Lower leg skin (tissue), 4 donors: ENCODE measurements around the gene CNTLN. TPM values are rescaled to one million over a fixed set of nuclear protein-coding genes. Genes with fewer than 3 reads are reported as not detected.
"Not testable (repeated sequence)": the region's sequence is repeated elsewhere in the genome, so short reads cannot be mapped to it uniquely, and the experiment has no call there.

Source experiments
- DNase-seq, 2 donors: peaks; one replicate each; pipeline ENCODE4 v3.0.0-alpha.2; 2019; ENCODE audit warnings: low spot score in 2 of 2
- H3K4me3 ChIP-seq: fragments of 200-600 bp; sonication (generic); 2 replicates; pipeline ENCODE4 v1.5.1; 2017; ENCODE audit warnings: mild to moderate bottlenecking, low read depth; ENCODE audit not compliant: poor library complexity, severe bottlenecking
- CTCF ChIP-seq, 3 donors: fragments of 450-650 bp; IDR thresholded peaks; one replicate each; pipeline ENCODE4 v1.5.1; 2016; ENCODE audit warnings: antibody characterized with exemption in 3 of 3, mild to moderate bottlenecking in 3 of 3, moderate library complexity in 2 of 3
- POLR2A ChIP-seq, 2 donors: fragments of 450-650 bp; IDR thresholded peaks; one replicate each; pipeline ENCODE4 v1.6.1; 2016 to 2017; ENCODE audit warnings: antibody characterized with exemption in 2 of 2, mild to moderate bottlenecking in 1 of 2, moderate library complexity in 1 of 2
- WGBS, 2 donors: methylation state at CpG; one replicate each; pipeline ENCODE4 v1.1.5; 2018; 5-methylcytosine and 5-hydroxymethylcytosine counted together
- intact Hi-C: fragments of 100-400 bp; cut with DNase I; formaldehyde crosslinking; loops from one replicate; pipeline ENCODE4 v1.15.0; 2023; ENCODE audit warnings: low total_unique reads
- total RNA-seq, 4 donors: library from RNA; depleted of rRNA; stranded (reverse); fragments of >200 nt; gene quantifications; one replicate each; pipeline ENCODE4 v1.1.0, GENCODE V29; 2016

Gene CNTLN
- total RNA-seq, 4 donors from 2014 or later: 1.3 to 4.3 (median 3.7) TPM

GRCh38 chr9:17330097-17330496 is 195.3 kb downstream of the CNTLN start:
- no peak overlapping the region for H3K4me3 ChIP-seq
- DNase-seq: no peak
- intact Hi-C loops: no loop called here
- TF ChIP-seq CTCF (IDR thresholded peaks at IDR 0.05) (no peak), POLR2A (IDR thresholded peaks at IDR 0.05) (no peak)

- no peak for TF ChIP-seq CTCF (IDR thresholded peaks at IDR 0.05)
- TF ChIP-seq POLR2A (IDR thresholded peaks at IDR 0.05): no peak
- intact Hi-C loops: no loop called here
- WGBS, 2 donors: 93 to 98% methylated on average over 3 of the region's 3 CpGs
These were observed 197.3 kb downstream of the CNTLN start for GRCh38 chr9:17332115-17332514.

GRCh38 chr9:17339156-17339555 is 204.3 kb downstream of the CNTLN start:
- intact Hi-C loops: no loop called here
- TF ChIP-seq POLR2A (IDR thresholded peaks at IDR 0.05) (no peak), CTCF (IDR thresholded peaks at IDR 0.05) (no peak)
- no peak overlapping the region for H3K4me3 ChIP-seq
- no peak for DNase-seq

More at GRCh38 chr9:17332115-17332514, 197.3 kb downstream of the CNTLN start:
- no peak for DNase-seq
- H3K4me3 ChIP-seq: no peak overlapping the region

GRCh38 chr9:17342696-17343095 is 207.9 kb downstream of the CNTLN start:
- DNase-seq: no peak
- intact Hi-C loops: no loop called here
- 94 to 95% methylated on average over 4 of the region's 4 CpGs for WGBS, 2 donors
- H3K4me3 ChIP-seq: no peak overlapping the region
- no peak for TF ChIP-seq CTCF (IDR thresholded peaks at IDR 0.05)
- TF ChIP-seq POLR2A (IDR thresholded peaks at IDR 0.05): no peak

GRCh38 chr9:17349831-17350230 is 215.0 kb downstream of the CNTLN start:
- no peak for DNase-seq
- no peak for TF ChIP-seq POLR2A (IDR thresholded peaks at IDR 0.05)
- no peak for TF ChIP-seq CTCF (IDR thresholded peaks at IDR 0.05)
- H3K4me3 ChIP-seq: no peak overlapping the region
- intact Hi-C loops: no loop called here

- 98 to 100% methylated on average over 1 to 21 of the region's 25 CpGs for WGBS, 2 donors
- intact Hi-C loops, DNase-seq, H3K4me3 ChIP-seq: not testable (repeated sequence)
These were observed 219.2 kb downstream of the CNTLN start for GRCh38 chr9:17354006-17354405.
